ENCODE measurements around the gene YRDC. TPM values are rescaled to one million over a fixed set of nuclear protein-coding genes. Genes with fewer than 3 reads are reported as not detected.

YRDC gene
- total and polyA plus RNA-seq, 4 donors, result 4.4 to 9.8 (median 9.4) TPM

- no peak overlapping the region for H3K27ac ChIP-seq (ENCODE audit: low read depth in 1 of 2, low read length in 2 of 2)
- H3K4me3 ChIP-seq (ENCODE audit: low read depth in 1 of 3, low read length in 3 of 3), result no peak overlapping the region
- DNase-seq (ENCODE audit: low spot score), result no peak
- WGBS, result 97% methylated on average over 2 of the region's 2 CpGs
- H3K4me1 ChIP-seq (ENCODE audit: control insufficient read depth in 4 of 4, insufficient read depth in 4 of 4, low read length in 3 of 4), result peaks cover 0 to 2% (median 0%) of the 10 kb centered on the region in 4 donors
- no peaks in the 10 kb centered on the region for H3K9me3 ChIP-seq (ENCODE audit: control insufficient read depth in 4 of 4, low read length in 3 of 4)
- H3K27me3 ChIP-seq (ENCODE audit: control insufficient read depth in 4 of 4, insufficient read depth in 4 of 4, low read length in 3 of 4), result no peaks in the 10 kb centered on the region
- no peak overlapping the region for H3K9ac ChIP-seq (ENCODE audit: low read depth in 1 of 2, low read length in 2 of 2)
- H3K36me3 ChIP-seq (ENCODE audit: control insufficient read depth in 4 of 4, insufficient read depth in 3 of 4, low read depth in 1 of 4, low read length in 3 of 4), result peaks cover 15 to 43% (median 24%) of the 10 kb centered on the region in 4 donors
- TF ChIP-seq YY1 (IDR thresholded peaks at IDR 0.05) (no peak), REST (IDR thresholded peaks at IDR 0.05) (no peak), NR2F2 (IDR thresholded peaks at IDR 0.05) (no peak), HNF4G (IDR thresholded peaks at IDR 0.05) (no peak), ATF3 (IDR thresholded peaks at IDR 0.05) (no peak), EGR1 (IDR thresholded peaks at IDR 0.05; ENCODE audit: low read depth in 2 of 2) (no peak), JUND (IDR thresholded peaks at IDR 0.05) (no peak), ZBTB33 (IDR thresholded peaks at IDR 0.05) (no peak), RXRA (IDR thresholded peaks at IDR 0.05) (no peak), HNF4A (conservative IDR thresholded peaks at IDR 0.05) (no peak), FOXA2 (IDR thresholded peaks at IDR 0.05) (no peak), FOXA1 (IDR thresholded peaks at IDR 0.05) (no peak), CTCF (IDR thresholded peaks at IDR 0.05; ENCODE audit: low read depth, low read length, missing input control) (no peak), GABPA (IDR thresholded peaks at IDR 0.05 in 1 of 2, conservative IDR thresholded peaks at IDR 0.05 in 1 of 2) (no peak)
These were observed 16.0 kb upstream of the YRDC start for GRCh38 chr1:37824001-37824400.

- no peak overlapping the region for H3K4me3 ChIP-seq (ENCODE audit: low read depth in 1 of 3, low read length in 3 of 3)
- H3K36me3 ChIP-seq (ENCODE audit: control insufficient read depth in 4 of 4, insufficient read depth in 3 of 4, low read depth in 1 of 4, low read length in 3 of 4), result peaks cover 15 to 44% (median 24%) of the 10 kb centered on the region in 4 donors
- WGBS, result 92% methylated on average over 9 of the region's 9 CpGs
- TF ChIP-seq HNF4A (conservative IDR thresholded peaks at IDR 0.05), result no peak
- no peak for TF ChIP-seq TAF1 (conservative IDR thresholded peaks at IDR 0.05)
- TF ChIP-seq RAD21 (IDR thresholded peaks at IDR 0.05), result no peak
- TF ChIP-seq SP1 (IDR thresholded peaks at IDR 0.05), result no peak
- TF ChIP-seq ATF3 (IDR thresholded peaks at IDR 0.05), result no peak
- TF ChIP-seq HNF4G (IDR thresholded peaks at IDR 0.05), result no peak
- TF ChIP-seq ZBTB33 (IDR thresholded peaks at IDR 0.05), result no peak
- no peak for TF ChIP-seq NR2F2 (IDR thresholded peaks at IDR 0.05)
- TF ChIP-seq JUND (IDR thresholded peaks at IDR 0.05), result no peak
- no peak for TF ChIP-seq EGR1 (IDR thresholded peaks at IDR 0.05; ENCODE audit: low read depth in 2 of 2)
- TF ChIP-seq CTCF (IDR thresholded peaks at IDR 0.05; ENCODE audit: low read depth, low read length, missing input control), result no peak
- TF ChIP-seq FOXA2 (IDR thresholded peaks at IDR 0.05), result no peak
- no peak for TF ChIP-seq YY1 (IDR thresholded peaks at IDR 0.05)
These were observed 15.2 kb upstream of the YRDC start for GRCh38 chr1:37822906-37823815.

More at GRCh38 chr1:37822906-37823815, 15.2 kb upstream of the YRDC start:
- no peaks in the 10 kb centered on the region for H3K4me1 ChIP-seq (ENCODE audit: control insufficient read depth in 4 of 4, insufficient read depth in 4 of 4, low read length in 3 of 4)
- no peaks in the 10 kb centered on the region for H3K9me3 ChIP-seq (ENCODE audit: control insufficient read depth in 4 of 4, low read length in 3 of 4)
- H3K9ac ChIP-seq (ENCODE audit: low read depth in 1 of 2, low read length in 2 of 2), result no peak overlapping the region
- no peak overlapping the region for H3K27ac ChIP-seq (ENCODE audit: low read depth in 1 of 2, low read length in 2 of 2)
- H3K27me3 ChIP-seq (ENCODE audit: control insufficient read depth in 4 of 4, insufficient read depth in 4 of 4, low read length in 3 of 4), result no peaks in the 10 kb centered on the region
- no peak for DNase-seq (ENCODE audit: low spot score)
